Progenitor cell of endocrine pancreas (in vitro differentiated cells): ENCODE measurements around the gene KBTBD13. TPM values are rescaled to one million over a fixed set of nuclear protein-coding genes. Genes with fewer than 3 reads are reported as not detected.

Experiments used
- DNase-seq: peaks from one replicate; pipeline ENCODE4 v3.0.0; 2021; ENCODE audit warnings: low spot score; ENCODE audit not compliant: unreplicated experiment
- H3K27ac Mint-ChIP-seq: 2 replicates; pipeline ENCODE4 v1.8.0; 2021; ENCODE audit warnings: mild to moderate bottlenecking, moderate library complexity, mixed read lengths
- H3K27me3 Mint-ChIP-seq: 2 replicates; pipeline ENCODE4 v1.8.0; 2021; ENCODE audit warnings: mixed read lengths
- H3K36me3 Mint-ChIP-seq: 2 replicates; pipeline ENCODE4 v1.8.0; 2022; ENCODE audit warnings: mixed read lengths; ENCODE audit not compliant: insufficient read depth
- H3K4me1 Mint-ChIP-seq: 2 replicates; pipeline ENCODE4 v1.8.0; 2021; ENCODE audit warnings: low read depth, mixed read lengths
- H3K4me3 Mint-ChIP-seq: 2 replicates; pipeline ENCODE4 v1.8.0; 2021; ENCODE audit warnings: low read depth, mild to moderate bottlenecking, moderate library complexity, mixed read lengths
- H3K9me3 Mint-ChIP-seq: 2 replicates; pipeline ENCODE4 v1.8.0; 2021; ENCODE audit warnings: low read depth, mixed read lengths
- total RNA-seq: library from RNA; stranded (reverse); gene quantifications from 2 replicates; pipeline ENCODE4 v1.2.1, GENCODE V29; 2021
- TF ChIP-seq, protein P1 (sequence below): fragments of 200-600 bp; sonication (generic); IDR thresholded peaks from one replicate; pipeline ENCODE4 v1.5.0; 2021; ENCODE audit warnings: antibody characterized with exemption, mild to moderate bottlenecking; ENCODE audit not compliant: unreplicated experiment

KBTBD13 gene
- total RNA-seq, 1 donor from 2014 or later: not detected

DNA sequence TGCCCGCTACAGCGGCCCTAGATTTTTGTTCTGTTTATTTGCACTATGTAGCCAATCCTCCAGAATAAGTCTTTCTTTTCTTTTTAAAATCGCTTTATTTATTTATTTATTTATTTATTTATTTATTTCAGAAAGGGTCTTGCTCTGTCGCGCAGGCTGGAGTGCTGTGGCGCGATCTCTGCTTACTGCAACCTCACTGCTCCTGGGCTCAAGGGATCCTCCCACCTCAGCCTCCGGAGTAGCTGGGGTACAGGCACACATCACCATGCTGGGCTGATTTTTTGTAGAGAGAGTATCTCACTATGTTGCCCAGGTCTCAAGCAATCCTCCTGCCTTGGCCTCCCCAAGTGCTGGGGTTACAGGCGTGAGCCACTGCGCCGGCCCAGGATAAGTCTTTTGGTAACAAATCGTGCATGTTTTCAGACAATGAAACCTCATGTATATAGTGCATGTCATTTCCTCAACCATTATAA is 46.8 kb upstream of the KBTBD13 start:
- H3K4me3 Mint-ChIP-seq: peak overlapping the region; percentile 74
- TF ChIP-seq, protein P1, sequence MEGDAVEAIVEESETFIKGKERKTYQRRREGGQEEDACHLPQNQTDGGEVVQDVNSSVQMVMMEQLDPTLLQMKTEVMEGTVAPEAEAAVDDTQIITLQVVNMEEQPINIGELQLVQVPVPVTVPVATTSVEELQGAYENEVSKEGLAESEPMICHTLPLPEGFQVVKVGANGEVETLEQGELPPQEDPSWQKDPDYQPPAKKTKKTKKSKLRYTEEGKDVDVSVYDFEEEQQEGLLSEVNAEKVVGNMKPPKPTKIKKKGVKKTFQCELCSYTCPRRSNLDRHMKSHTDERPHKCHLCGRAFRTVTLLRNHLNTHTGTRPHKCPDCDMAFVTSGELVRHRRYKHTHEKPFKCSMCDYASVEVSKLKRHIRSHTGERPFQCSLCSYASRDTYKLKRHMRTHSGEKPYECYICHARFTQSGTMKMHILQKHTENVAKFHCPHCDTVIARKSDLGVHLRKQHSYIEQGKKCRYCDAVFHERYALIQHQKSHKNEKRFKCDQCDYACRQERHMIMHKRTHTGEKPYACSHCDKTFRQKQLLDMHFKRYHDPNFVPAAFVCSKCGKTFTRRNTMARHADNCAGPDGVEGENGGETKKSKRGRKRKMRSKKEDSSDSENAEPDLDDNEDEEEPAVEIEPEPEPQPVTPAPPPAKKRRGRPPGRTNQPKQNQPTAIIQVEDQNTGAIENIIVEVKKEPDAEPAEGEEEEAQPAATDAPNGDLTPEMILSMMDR: no peak
- no peak for DNase-seq
- peaks cover 10% of the 10 kb centered on the region for H3K27me3 Mint-ChIP-seq
- peaks cover 17% of the 10 kb centered on the region for H3K4me1 Mint-ChIP-seq
- H3K27ac Mint-ChIP-seq: no peak overlapping the region
- peaks cover 6% of the 10 kb centered on the region for H3K36me3 Mint-ChIP-seq
- no peaks in the 10 kb centered on the region for H3K9me3 Mint-ChIP-seq

DNA sequence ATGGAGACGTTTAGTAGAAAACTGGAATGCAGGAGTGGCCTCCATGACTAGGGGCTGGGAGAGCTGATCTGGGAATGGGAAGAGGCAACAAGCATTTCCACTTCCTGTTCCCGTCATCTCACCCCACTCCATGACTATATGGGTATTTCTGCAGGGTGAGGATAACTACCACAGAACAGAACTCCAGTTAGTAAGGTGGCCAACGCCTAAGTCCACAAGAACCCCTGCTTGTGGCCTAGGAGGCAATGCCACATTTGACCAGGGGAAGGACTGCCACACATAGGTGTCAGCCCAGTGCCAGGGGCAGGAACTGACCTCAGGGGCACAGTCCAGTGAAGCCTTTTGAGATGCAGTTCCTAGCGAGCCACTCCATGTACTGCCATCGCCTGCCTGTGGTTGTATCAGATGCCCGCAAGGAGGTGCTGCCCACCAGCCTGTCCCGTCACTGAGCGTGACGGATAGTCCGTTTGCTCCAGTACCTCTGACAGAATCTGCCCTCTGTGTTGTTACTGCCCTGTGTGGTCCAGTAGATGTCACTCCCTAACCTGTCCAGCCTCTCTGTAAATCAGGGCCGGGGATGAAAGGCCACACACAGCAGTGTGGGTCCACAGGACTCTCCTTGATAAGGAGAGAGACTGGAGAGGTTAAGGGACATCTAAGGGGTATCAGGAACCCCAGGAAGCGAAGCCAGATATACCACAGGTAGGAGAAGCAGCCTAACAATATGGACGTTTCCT is 43.6 kb upstream of the KBTBD13 start:
- peak; percentile 49 for DNase-seq
- TF ChIP-seq, protein P1: peak; percentile 71
- H3K27me3 Mint-ChIP-seq: peaks cover 10% of the 10 kb centered on the region
- peak overlapping the region; percentile 80 for H3K27ac Mint-ChIP-seq
- H3K9me3 Mint-ChIP-seq: no peaks in the 10 kb centered on the region
- no peak overlapping the region for H3K4me3 Mint-ChIP-seq
- H3K36me3 Mint-ChIP-seq: no peaks in the 10 kb centered on the region
- peaks cover 16% of the 10 kb centered on the region for H3K4me1 Mint-ChIP-seq

DNA sequence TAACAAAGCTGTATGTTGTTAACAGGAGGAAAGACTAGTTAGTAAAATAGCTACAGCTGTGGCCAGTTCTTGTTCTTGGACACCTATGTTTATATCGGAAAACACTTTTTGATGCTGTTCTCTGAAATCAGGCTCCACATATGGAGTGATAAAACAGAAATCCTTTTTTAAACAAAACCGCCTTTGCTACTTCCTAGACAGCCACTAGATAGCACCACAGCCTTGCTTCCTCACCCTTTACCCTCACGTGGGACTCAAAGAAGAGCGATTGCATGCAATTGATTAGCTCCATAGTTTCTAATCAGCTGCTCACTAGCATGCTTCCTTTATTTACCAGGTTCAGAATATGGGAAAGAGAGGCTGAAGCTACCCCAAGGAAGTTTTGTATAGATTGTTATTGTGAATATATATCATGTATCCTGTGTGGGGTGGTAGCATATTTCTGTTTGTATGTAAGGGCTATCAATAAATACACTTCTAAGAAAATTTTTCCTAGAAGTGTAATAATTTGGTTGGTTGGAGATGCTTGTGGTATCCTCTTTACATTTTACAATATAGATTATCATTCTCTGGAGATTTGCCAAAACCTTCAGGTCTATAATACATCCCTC is 42.8 kb upstream of the KBTBD13 start:
- Mint-ChIP-seq H3K4me3 (no peak overlapping the region), H3K27me3 (peaks cover 10% of the 10 kb centered on the region), H3K9me3 (no peaks in the 10 kb centered on the region), H3K36me3 (no peaks in the 10 kb centered on the region), H3K27ac (no peak overlapping the region), H3K4me1 (peaks cover 10% of the 10 kb centered on the region)
- TF ChIP-seq, protein P1: peak; percentile 37
- no peak for DNase-seq

DNA sequence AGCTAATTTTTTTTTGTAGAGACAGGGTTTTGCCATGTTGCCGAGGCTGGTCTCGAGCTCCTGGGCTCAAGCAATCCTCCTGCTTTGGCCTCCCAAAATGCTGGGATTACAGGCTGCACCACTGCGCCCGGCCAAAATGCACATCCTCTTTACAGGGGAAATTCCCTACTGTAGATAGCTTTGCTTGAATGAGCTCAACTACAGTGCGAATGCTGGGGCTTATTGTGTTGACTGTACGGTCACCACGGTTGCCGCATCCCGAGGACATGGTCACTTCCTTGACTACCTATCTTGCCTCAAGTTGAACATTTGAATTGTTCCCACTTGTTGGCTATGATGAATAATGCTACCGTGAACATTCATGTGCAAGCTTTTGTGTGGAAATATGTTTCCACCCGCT is 41.8 kb upstream of the KBTBD13 start:
- TF ChIP-seq, protein P1: no peak
- Mint-ChIP-seq H3K36me3 (no peaks in the 10 kb centered on the region), H3K27me3 (peaks cover 10% of the 10 kb centered on the region), H3K4me1 (peaks cover 10% of the 10 kb centered on the region), H3K4me3 (no peak overlapping the region), H3K9me3 (no peaks in the 10 kb centered on the region), H3K27ac (no peak overlapping the region)
- DNase-seq: no peak

DNA sequence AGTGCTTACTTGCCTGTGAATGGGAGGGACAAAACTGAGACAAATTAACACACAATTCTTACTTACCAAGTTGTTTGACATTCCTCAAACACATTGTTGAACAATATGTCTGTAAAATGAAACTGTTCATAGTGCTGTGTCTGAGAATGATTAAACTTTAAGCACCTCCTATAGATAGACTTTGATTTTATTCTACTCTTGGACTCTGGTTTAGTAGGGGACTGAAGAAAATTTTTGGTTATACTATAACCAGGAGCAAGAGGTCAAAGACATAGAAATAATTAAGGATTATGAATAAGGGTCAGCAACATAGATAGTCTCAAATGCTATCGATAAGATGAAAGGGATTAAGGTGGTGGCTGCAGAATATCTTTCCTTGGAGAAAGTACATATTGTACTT is 39.2 kb upstream of the KBTBD13 start:
- peaks cover 10% of the 10 kb centered on the region for H3K4me1 Mint-ChIP-seq
- H3K9me3 Mint-ChIP-seq: no peaks in the 10 kb centered on the region
- H3K36me3 Mint-ChIP-seq: no peaks in the 10 kb centered on the region
- no peak overlapping the region for H3K27ac Mint-ChIP-seq
- no peak for DNase-seq
- H3K27me3 Mint-ChIP-seq: no peaks in the 10 kb centered on the region
- TF ChIP-seq, protein P1: no peak
- no peak overlapping the region for H3K4me3 Mint-ChIP-seq
